Measurements from ENCODE around the gene C20orf204. TPM values are rescaled to one million over a fixed set of nuclear protein-coding genes. Genes with fewer than 3 reads are reported as not detected.

C20orf204 gene
- total and polyA plus RNA-seq, 5 donors from 2014 or later: 0.89 to 6.0 (median 1.2) TPM; not detected in 1

DNA sequence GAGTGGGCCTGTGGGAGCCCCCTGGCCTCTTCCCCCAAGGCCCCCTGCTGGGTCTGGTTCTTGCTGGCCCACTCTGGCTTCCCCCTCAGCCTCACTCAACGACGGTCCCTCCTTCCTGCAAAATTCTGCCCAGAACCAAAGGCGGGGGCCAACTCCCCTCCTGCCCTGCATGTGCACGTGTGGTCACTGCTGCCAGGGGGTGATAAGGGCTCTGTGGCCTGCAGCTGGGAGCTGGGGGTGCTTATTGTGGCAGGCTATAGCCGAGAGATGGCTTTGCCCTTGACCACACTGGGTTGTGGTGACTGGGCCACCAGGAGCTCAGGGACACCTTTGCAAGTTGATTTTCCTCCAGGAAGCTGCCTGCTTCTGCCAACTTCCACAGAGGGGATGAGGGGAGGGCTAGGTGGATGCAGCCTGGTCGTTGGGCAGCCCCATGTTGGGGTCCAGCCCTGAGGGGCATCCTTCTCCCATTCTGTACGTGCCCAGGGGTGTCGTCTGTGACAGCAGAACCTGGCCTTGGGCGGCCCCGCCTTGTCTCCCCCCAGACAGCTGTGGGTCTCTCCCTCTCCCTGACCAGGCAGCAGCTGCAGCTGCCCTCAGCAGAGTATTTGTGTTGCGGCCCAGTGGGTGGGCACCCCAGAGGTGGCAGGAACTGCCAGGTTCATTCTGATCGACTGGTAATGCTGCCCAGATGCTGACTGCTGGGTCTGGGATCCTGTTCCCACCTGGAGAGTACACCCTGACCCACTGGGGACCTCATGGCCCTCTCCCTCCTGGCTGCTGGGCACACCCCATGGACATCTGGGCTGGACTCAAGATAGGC, 32.6 kb downstream of the C20orf204 start:
- H3K27me3 ChIP-seq (ENCODE audit: control insufficient read depth, insufficient read depth, low read length): no peaks in the 10 kb centered on the region
- H3K27ac Mint-ChIP-seq: no peak overlapping the region
- H3K36me3 Mint-ChIP-seq: peaks cover 3% of the 10 kb centered on the region
- peak overlapping the region in 1 of 4 donors; percentile 49 for H3K4me3 Mint-ChIP-seq
- H3K9me3 ChIP-seq (ENCODE audit: control insufficient read depth in 2 of 2, low read length in 2 of 2): no peaks in the 10 kb centered on the region
- no peaks in the 10 kb centered on the region for H3K27me3 Mint-ChIP-seq
- peaks cover 5% of the 10 kb centered on the region for H3K36me3 ChIP-seq (ENCODE audit: control insufficient read depth, insufficient read depth, low read length)
- ATAC-seq (ENCODE audit: low read depth in 2 of 2): no peak
- peaks cover 42% of the 10 kb centered on the region for H3K4me1 ChIP-seq (ENCODE audit: control insufficient read depth, insufficient read depth, low read length, poor library complexity, severe bottlenecking)
- H3K4me3 ChIP-seq (ENCODE audit: low read depth, low read length): no peak overlapping the region
- peaks cover 0 to 55% (median 17%) of the 10 kb centered on the region in 4 donors for H3K4me1 Mint-ChIP-seq
- H3K27ac ChIP-seq (ENCODE audit: insufficient read depth, low read length, poor library complexity, severe bottlenecking): no peak overlapping the region
- DNase-seq: no peak
- H3K9me3 Mint-ChIP-seq: no peaks in the 10 kb centered on the region

DNA sequence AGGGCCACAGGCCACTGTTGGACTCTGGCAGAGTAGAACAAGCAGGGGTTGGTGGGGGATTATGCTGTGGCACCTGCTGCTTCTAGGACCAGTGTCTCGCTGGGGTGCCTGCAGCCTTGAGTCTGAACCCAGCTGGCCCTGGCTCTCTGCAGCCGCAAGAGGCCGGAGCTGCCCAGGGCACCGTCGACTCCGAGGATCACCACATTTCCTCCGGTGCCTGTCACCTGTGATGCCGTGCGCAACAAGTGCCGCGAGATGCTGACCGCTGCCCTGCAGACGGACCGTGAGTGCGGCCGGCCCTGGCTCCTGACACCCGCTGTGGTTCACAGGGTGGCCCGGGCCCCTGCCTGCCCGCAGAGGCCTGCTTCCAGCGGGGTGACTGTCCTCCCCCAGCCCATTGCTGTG, 33.2 kb downstream of the C20orf204 start:
- Histone ChIP-seq H3K27ac (ENCODE audit: insufficient read depth, low read length, poor library complexity, severe bottlenecking) (no peak overlapping the region), H3K9me3 (ENCODE audit: control insufficient read depth in 2 of 2, low read length in 2 of 2) (no peaks in the 10 kb centered on the region), H3K36me3 (ENCODE audit: control insufficient read depth, insufficient read depth, low read length) (peaks cover 9% of the 10 kb centered on the region), H3K4me1 (ENCODE audit: control insufficient read depth, insufficient read depth, low read length, poor library complexity, severe bottlenecking) (peaks cover 36% of the 10 kb centered on the region), H3K27me3 (ENCODE audit: control insufficient read depth, insufficient read depth, low read length) (no peaks in the 10 kb centered on the region), H3K4me3 (ENCODE audit: low read depth, low read length) (no peak overlapping the region)
- Mint-ChIP-seq H3K4me1 (peaks cover 0 to 49% (median 12%) of the 10 kb centered on the region in 4 donors), H3K36me3 (peaks cover 3% of the 10 kb centered on the region), H3K27me3 (no peaks in the 10 kb centered on the region), H3K4me3 (no peak overlapping the region), H3K27ac (no peak overlapping the region), H3K9me3 (no peaks in the 10 kb centered on the region)
- ATAC-seq (ENCODE audit: low read depth in 2 of 2) (no peak), DNase-seq (no peak)

- Mint-ChIP-seq H3K4me3 (no peak overlapping the region), H3K27ac (peak overlapping the region in 1 of 3 donors; percentile 52), H3K9me3 (no peaks in the 10 kb centered on the region), H3K27me3 (no peaks in the 10 kb centered on the region), H3K4me1 (peaks cover 0 to 49% (median 12%) of the 10 kb centered on the region in 4 donors), H3K36me3 (peaks cover 3% of the 10 kb centered on the region)
- Histone ChIP-seq H3K4me1 (ENCODE audit: control insufficient read depth, insufficient read depth, low read length, poor library complexity, severe bottlenecking) (peaks cover 31% of the 10 kb centered on the region), H3K27me3 (ENCODE audit: control insufficient read depth, insufficient read depth, low read length) (no peaks in the 10 kb centered on the region), H3K4me3 (ENCODE audit: low read depth, low read length) (no peak overlapping the region), H3K9me3 (ENCODE audit: control insufficient read depth in 2 of 2, low read length in 2 of 2) (no peaks in the 10 kb centered on the region), H3K27ac (ENCODE audit: insufficient read depth, low read length, poor library complexity, severe bottlenecking) (no peak overlapping the region), H3K36me3 (ENCODE audit: control insufficient read depth, insufficient read depth, low read length) (peaks cover 14% of the 10 kb centered on the region)
- no peak for ATAC-seq (ENCODE audit: low read depth in 2 of 2)
- peak in 1 of 3 donors; percentile 42 for DNase-seq
Observed at GRCh38 chr20:64069614-64070243, 33.7 kb downstream of the C20orf204 start.

DNA sequence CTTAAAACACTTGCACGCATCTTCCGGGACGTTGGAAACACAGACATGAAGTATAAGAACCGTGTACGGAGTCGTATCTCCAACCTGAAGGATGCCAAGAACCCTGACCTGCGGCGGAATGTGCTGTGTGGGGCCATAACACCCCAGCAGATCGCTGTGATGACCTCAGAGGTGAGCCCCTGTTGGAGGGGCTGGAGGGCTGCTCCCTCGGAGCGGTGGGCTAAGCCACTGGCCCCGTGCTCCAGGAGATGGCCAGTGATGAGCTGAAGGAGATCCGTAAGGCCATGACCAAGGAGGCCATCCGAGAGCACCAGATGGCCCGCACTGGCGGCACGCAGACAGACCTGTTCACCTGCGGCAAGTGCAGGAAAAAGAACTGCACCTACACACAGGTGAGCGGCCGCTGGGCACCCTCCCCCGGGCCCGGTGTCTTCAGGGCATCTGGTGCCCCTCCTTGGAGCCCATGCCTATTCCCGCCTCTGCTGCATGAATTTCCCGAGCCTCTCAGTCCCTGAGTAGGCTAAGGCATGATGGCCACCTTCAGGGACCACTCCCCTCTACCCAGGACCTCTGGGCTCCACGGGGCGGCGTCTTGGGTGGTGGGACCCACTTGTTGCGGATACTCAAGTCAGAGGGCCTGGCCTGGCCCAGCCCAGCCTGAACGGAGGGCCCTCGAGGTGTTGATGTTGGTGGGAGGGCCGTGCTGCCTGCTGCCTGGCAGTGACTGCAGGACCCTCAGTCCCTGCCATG, 34.4 kb downstream of the C20orf204 start:
- no peak for DNase-seq
- Mint-ChIP-seq H3K36me3 (peaks cover 3% of the 10 kb centered on the region), H3K4me3 (no peak overlapping the region), H3K27me3 (no peaks in the 10 kb centered on the region), H3K9me3 (no peaks in the 10 kb centered on the region), H3K4me1 (peaks cover 0 to 42% (median 9%) of the 10 kb centered on the region in 4 donors), H3K27ac (peak overlapping the region in 1 of 3 donors; percentile 52)
- no peak overlapping the region for H3K4me3 ChIP-seq (ENCODE audit: low read depth, low read length)
- peaks cover 17% of the 10 kb centered on the region for H3K36me3 ChIP-seq (ENCODE audit: control insufficient read depth, insufficient read depth, low read length)
- no peaks in the 10 kb centered on the region for H3K27me3 ChIP-seq (ENCODE audit: control insufficient read depth, insufficient read depth, low read length)
- no peak for ATAC-seq (ENCODE audit: low read depth in 2 of 2)
- no peaks in the 10 kb centered on the region for H3K9me3 ChIP-seq (ENCODE audit: control insufficient read depth in 2 of 2, low read length in 2 of 2)
- peaks cover 27% of the 10 kb centered on the region for H3K4me1 ChIP-seq (ENCODE audit: control insufficient read depth, insufficient read depth, low read length, poor library complexity, severe bottlenecking)
- H3K27ac ChIP-seq (ENCODE audit: insufficient read depth, low read length, poor library complexity, severe bottlenecking): no peak overlapping the region

GRCh38 chr20:64071341-64072332, 35.7 kb downstream of the C20orf204 start:
- peaks cover 20% of the 10 kb centered on the region for H3K4me1 ChIP-seq (ENCODE audit: control insufficient read depth, insufficient read depth, low read length, poor library complexity, severe bottlenecking)

GRCh38 chr20:64072498-64073063, 36.6 kb downstream of the C20orf204 start:
- no peak overlapping the region for H3K4me3 ChIP-seq (ENCODE audit: low read depth, low read length)
- H3K4me1 ChIP-seq (ENCODE audit: control insufficient read depth, insufficient read depth, low read length, poor library complexity, severe bottlenecking): peaks cover 23% of the 10 kb centered on the region
- H3K36me3 ChIP-seq (ENCODE audit: control insufficient read depth, insufficient read depth, low read length): peaks cover 20% of the 10 kb centered on the region
- Mint-ChIP-seq H3K27ac (no peak overlapping the region), H3K4me1 (peaks cover 0 to 33% (median under 1%) of the 10 kb centered on the region in 4 donors), H3K4me3 (no peak overlapping the region), H3K27me3 (no peaks in the 10 kb centered on the region), H3K36me3 (peaks cover 3% of the 10 kb centered on the region), H3K9me3 (no peaks in the 10 kb centered on the region)
- H3K27ac ChIP-seq (ENCODE audit: insufficient read depth, low read length, poor library complexity, severe bottlenecking): no peak overlapping the region
- H3K27me3 ChIP-seq (ENCODE audit: control insufficient read depth, insufficient read depth, low read length): no peaks in the 10 kb centered on the region
- H3K9me3 ChIP-seq (ENCODE audit: control insufficient read depth in 2 of 2, low read length in 2 of 2): no peaks in the 10 kb centered on the region
- ATAC-seq (ENCODE audit: low read depth in 2 of 2) (no peak), DNase-seq (no peak)

More at GRCh38 chr20:64071341-64072332, 35.7 kb downstream of the C20orf204 start:
- H3K27ac Mint-ChIP-seq: peak overlapping the region in 1 of 3 donors; percentile 63
- peak overlapping the region in 1 of 4 donors; percentile 15 for H3K4me3 Mint-ChIP-seq
- ATAC-seq (ENCODE audit: low read depth in 2 of 2) (no peak), DNase-seq (no peak)
- peaks cover 3% of the 10 kb centered on the region for H3K36me3 Mint-ChIP-seq
- H3K27me3 ChIP-seq (ENCODE audit: control insufficient read depth, insufficient read depth, low read length): no peaks in the 10 kb centered on the region
- no peak overlapping the region for H3K27ac ChIP-seq (ENCODE audit: insufficient read depth, low read length, poor library complexity, severe bottlenecking)
- H3K4me1 Mint-ChIP-seq: peaks cover 0 to 39% (median 0%) of the 10 kb centered on the region in 4 donors
- no peaks in the 10 kb centered on the region for H3K27me3 Mint-ChIP-seq
- no peaks in the 10 kb centered on the region for H3K9me3 ChIP-seq (ENCODE audit: control insufficient read depth in 2 of 2, low read length in 2 of 2)
- H3K36me3 ChIP-seq (ENCODE audit: control insufficient read depth, insufficient read depth, low read length): peaks cover 20% of the 10 kb centered on the region
- no peaks in the 10 kb centered on the region for H3K9me3 Mint-ChIP-seq
- H3K4me3 ChIP-seq (ENCODE audit: low read depth, low read length): no peak overlapping the region

Measured in CD4-positive, CD25-positive, alpha-beta regulatory T cell (primary cell).